K562 (cell line): ENCODE measurements around the gene ADAT3. TPM values are rescaled to one million over a fixed set of nuclear protein-coding genes. Genes with fewer than 3 reads are reported as not detected.
A peak's percentile ranks its signal among the peaks of the same experiment; 100 is the strongest.

Experiments used
- ATAC-seq: fragments of 200-7000 bp; cut with Tn5 transposase; 3 replicates; pipeline ENCODE4 v1.9.1; 2020; ENCODE audit warnings: moderate library complexity
- BruUV-seq: library from RNA; stranded (reverse); fragments of 400-500 nt; replicated peaks from 2 replicates; lab custom pipeline; 2021; lab: Mats Ljungman, UMichigan
- CTCF ChIA-PET: fragments of 300-600 bp; formaldehyde crosslinking; extraction: SDS; loops from one replicate; lab custom pipeline; 2021; ENCODE audit warnings: low intra/inter-chr PET ratio; lab: Yijun Ruan, JAX
- POLR2A ChIA-PET: fragments of 300-600, 350-650 bp; sonication (Branson Sonifier 250); formaldehyde crosslinking; extraction: SDS; loops from one replicate; lab custom pipeline; 2021; ENCODE audit warnings: antibody characterized with exemption, inconsistent platforms; lab: Yijun Ruan, JAX
- DNase-seq, 4 experiments: peaks; one replicate each; pipeline versions ENCODE4 v3.0.0 to v3.0.0-alpha.2; 2011 to 2018; ENCODE audit warnings: low spot score in 3 of 4, mixed read lengths in 3 of 4; ENCODE audit errors: extremely low read depth in 1 of 4
- FAIRE-seq: peaks from 2 replicates; lab custom pipeline; 2011; peaks lifted over from hg19 to GRCh38; lab: Jason Lieb, UNC
- H2AFZ ChIP-seq: 2 replicates; pipeline ENCODE4 v1.6.0; 2011; ENCODE audit warnings: low read depth, low read length, control low read depth, inconsistent platforms
- H3K27ac ChIP-seq: fragments of 200-600 bp; 3 replicates; pipeline ENCODE4 v1.8.0; 2011; ENCODE audit warnings: low read depth, mild to moderate bottlenecking, control low read depth, inconsistent platforms, low read length, moderate library complexity, mixed read lengths; ENCODE audit errors: extremely low read depth
- H3K27me3 ChIP-seq, 2 experiments: fragments of 300-600 bp in 1 of 2; 2 replicates in 1 of 2; 3 replicates in 1 of 2; pipeline versions ENCODE4 v1.6.0 to v1.8.0; 2011; ENCODE audit warnings: inconsistent platforms in 2 of 2, low read length in 2 of 2, mild to moderate bottlenecking in 1 of 2, mixed read lengths in 1 of 2, moderate library complexity in 1 of 2; ENCODE audit not compliant: control insufficient read depth in 2 of 2, insufficient read depth in 2 of 2
- H3K36me3 ChIP-seq: fragments of 300-600 bp; 3 replicates; pipeline ENCODE4 v1.8.0; 2011; ENCODE audit warnings: mild to moderate bottlenecking, low read length, inconsistent platforms; ENCODE audit not compliant: control insufficient read depth, insufficient read depth
- H3K4me1 ChIP-seq, 2 experiments: fragments of 200-600 bp in 1 of 2; replicated peaks in 1 of 2; 2 replicates in 1 of 2; 3 replicates in 1 of 2; pipeline versions ENCODE4 v1.5.1 to v1.8.0; 2011; ENCODE audit warnings: inconsistent platforms in 2 of 2, low read length in 2 of 2, mild to moderate bottlenecking in 1 of 2, mixed read lengths in 1 of 2, moderate library complexity in 1 of 2; ENCODE audit not compliant: control insufficient read depth in 2 of 2, insufficient read depth in 2 of 2
- H3K4me2 ChIP-seq: 2 replicates; pipeline ENCODE4 v1.6.1; 2011; ENCODE audit warnings: low read length, control low read depth, inconsistent platforms, mixed read lengths; ENCODE audit not compliant: insufficient read depth
- H3K4me3 ChIP-seq: fragments of 200-600 bp; sonication (generic), shearing (Covaris generic); 2 replicates; pipeline ENCODE4 v1.5.1; 2016; ENCODE audit warnings: control low read depth, inconsistent platforms
- H3K79me2 ChIP-seq: fragments of 200-600 bp; 3 replicates; pipeline ENCODE4 v1.8.0; 2011; ENCODE audit warnings: low read length, inconsistent platforms; ENCODE audit not compliant: control insufficient read depth, insufficient read depth
- H3K9ac ChIP-seq, 2 experiments: 2 replicates each; pipeline versions ENCODE4 v1.6.0 to v1.6.1; 2011; ENCODE audit warnings: low read depth in 2 of 2, low read length in 2 of 2, control low read depth in 1 of 2, inconsistent platforms in 1 of 2, mild to moderate bottlenecking in 1 of 2, mixed read lengths in 1 of 2; ENCODE audit not compliant: insufficient read depth in 1 of 2
- H3K9me1 ChIP-seq: one replicate; pipeline ENCODE4 v1.6.0; 2011; ENCODE audit warnings: inconsistent platforms, mild to moderate bottlenecking, low read length, moderate library complexity; ENCODE audit not compliant: control insufficient read depth, insufficient read depth
- H3K9me3 ChIP-seq: replicated peaks from 2 replicates; pipeline ENCODE4 v1.5.1; 2011; ENCODE audit warnings: low read depth, low read length, inconsistent platforms; ENCODE audit not compliant: control insufficient read depth, insufficient read depth
- H4K20me1 ChIP-seq: replicated peaks from 2 replicates; pipeline ENCODE4 v1.6.1; 2011; ENCODE audit warnings: low read length, inconsistent platforms, mixed read lengths; ENCODE audit not compliant: control insufficient read depth, insufficient read depth
- ADNP ChIP-seq: fragments of 200-800 bp; sonication (Bioruptor generic); IDR thresholded peaks from 2 replicates; pipeline ENCODE4 v1.6.1; 2016; ENCODE audit warnings: missing genetic modification characterization, missing compliant biosample characterization
- ARID2 ChIP-seq: fragments of 450-650 bp; IDR thresholded peaks from 2 replicates; pipeline ENCODE4 v1.6.1; 2017; ENCODE audit warnings: antibody characterized with exemption, mild to moderate bottlenecking
- ATF7 ChIP-seq: fragments of 450-650 bp; IDR thresholded peaks from 2 replicates; pipeline ENCODE4 v1.7.1; 2014; ENCODE audit warnings: mild to moderate bottlenecking, moderate library complexity
- BCOR ChIP-seq: fragments of 450-650 bp; IDR thresholded peaks from 2 replicates; pipeline ENCODE4 v1.6.1; 2016
- CBX1 ChIP-seq: sonication (generic); IDR thresholded peaks from 2 replicates; pipeline ENCODE4 v1.6.1; 2016; ENCODE audit warnings: antibody characterized with exemption, low read depth, mild to moderate bottlenecking
- CBX3 ChIP-seq, 2 experiments: IDR thresholded peaks; 1 replicate in 1 of 2; 2 replicates in 1 of 2; pipeline ENCODE4 v1.6.1; 2012; ENCODE audit warnings: inconsistent platforms in 2 of 2, low read length in 2 of 2, borderline replicate concordance in 1 of 2, control low read depth in 1 of 2
- CHD2 ChIP-seq: IDR thresholded peaks from 2 replicates; pipeline ENCODE4 v1.6.1; 2011; ENCODE audit warnings: low read depth, low read length
- CHD4 ChIP-seq: fragments of 200-600 bp; sonication (generic); IDR thresholded peaks from 3 replicates; pipeline ENCODE4 v1.6.1; 2012; ENCODE audit warnings: low read depth, mild to moderate bottlenecking, mixed read lengths, low read length, inconsistent platforms; ENCODE audit not compliant: insufficient read depth, insufficient replicate concordance, poor library complexity, severe bottlenecking
- ELF2 ChIP-seq: fragments of 250-450 bp; sonication (Bioruptor Pico); IDR thresholded peaks from 2 replicates; pipeline ENCODE4 v1.5.0; 2021; ENCODE audit warnings: mild to moderate bottlenecking
- ERF ChIP-seq: fragments of 450-650 bp; formaldehyde crosslinking; IDR thresholded peaks from 2 replicates; pipeline ENCODE4 v1.4.0; 2020; ENCODE audit warnings: mild to moderate bottlenecking, mixed read lengths
- KDM1A ChIP-seq, 2 experiments: fragments of 450-650 bp; IDR thresholded peaks; 2 replicates each; pipeline ENCODE4 v1.6.1; 2016; ENCODE audit warnings: mild to moderate bottlenecking in 2 of 2
- KLF16 ChIP-seq: IDR thresholded peaks from 2 replicates; pipeline ENCODE4 v1.6.1; 2016; ENCODE audit warnings: antibody characterized with exemption
- MCM7 ChIP-seq, 2 experiments: fragments of 450-650 bp; IDR thresholded peaks; 2 replicates each; pipeline ENCODE4 v1.6.1; 2016 to 2018
- NFXL1 ChIP-seq: fragments of 450-650 bp; formaldehyde crosslinking; IDR thresholded peaks from 2 replicates; pipeline ENCODE4 v1.4.0; 2021; ENCODE audit warnings: mild to moderate bottlenecking
- NUFIP1 ChIP-seq: fragments of 450-650 bp; IDR thresholded peaks from 2 replicates; pipeline ENCODE4 v1.6.1; 2018; ENCODE audit not compliant: partially characterized antibody
- PHF21A ChIP-seq: fragments of 450-650 bp; IDR thresholded peaks from 2 replicates; pipeline ENCODE4 v1.6.1; 2017; ENCODE audit warnings: low read depth, borderline replicate concordance
- SIN3B ChIP-seq: fragments of 450-650 bp; IDR thresholded peaks from 2 replicates; pipeline ENCODE4 v1.6.1; 2017; ENCODE audit warnings: low read depth, mild to moderate bottlenecking, moderate library complexity
- SMARCA5 ChIP-seq: fragments of 450-650 bp; IDR thresholded peaks from 2 replicates; pipeline ENCODE4 v1.6.1; 2016
- TRIM28 ChIP-seq: fragments of 450-650 bp; IDR thresholded peaks from 2 replicates; pipeline ENCODE4 v1.6.1; 2017
- U2AF1 ChIP-seq: fragments of 200-400 bp; formaldehyde crosslinking; optimal IDR thresholded peaks from 2 replicates; pipeline ENCODE3; 2017; ENCODE audit warnings: mild to moderate bottlenecking, low read depth, low read length, moderate library complexity
- ZNF518B ChIP-seq: fragments of 250-450 bp; sonication (Bioruptor Pico); IDR thresholded peaks from 2 replicates; pipeline ENCODE4 v1.5.0; 2021; ENCODE audit warnings: mild to moderate bottlenecking, moderate library complexity
- ZNF766 ChIP-seq: fragments of 200-800 bp; sonication (Bioruptor generic); conservative IDR thresholded peaks from 2 replicates; pipeline ENCODE4 v1.6.1; 2016; ENCODE audit warnings: missing genetic modification characterization, missing compliant biosample characterization
- WGBS: fragments of 100-300 bp; shearing (Covaris generic); methylation state at CpG from one replicate; pipeline ENCODE4 v1.1.6; 2016; ENCODE audit warnings: low coverage, mixed read lengths; ENCODE audit not compliant: insufficient coverage; ENCODE audit errors: missing lambda C conversion rate; 5-methylcytosine and 5-hydroxymethylcytosine counted together
- in situ Hi-C: fragments of 300-500 bp; cut with MboI; formaldehyde crosslinking; loops from 4 replicates; pipeline ENCODE4 v1.15.0; 2018; ENCODE audit warnings: inconsistent platforms, mixed read lengths
- intact Hi-C: fragments of 100-400 bp; cut with micrococcal nuclease; formaldehyde crosslinking; loops from 2 replicates; pipeline ENCODE4 v1.14.2; 2022
- polyA plus RNA-seq, 8 experiments: library from polyadenylated mRNA; depleted of rRNA in 4 of 8; stranded (reverse) in 5 of 8; unstranded in 3 of 8; fragments of >200 nt; fragmentation: Nextera tagmentation in 2 of 8; fragmentation: Illumina TruSeq in 1 of 8; extraction: Ambion mirVana in 2 of 8; extraction: Trizol in 1 of 8; gene quantifications; 2 replicates each; pipeline versions ENCODE4 v1.2.1 to v1.2.3, GENCODE V29; 2011 to 2014; ENCODE audit warnings: inconsistent platforms in 1 of 8, missing spikeins in 1 of 8
- total RNA-seq, 7 experiments: library from RNA; depleted of rRNA in 6 of 7; stranded (reverse); fragments of >200 nt in 6 of 7; fragmentation: Illumina TruSeq in 2 of 7; extraction: Trizol in 2 of 7; gene quantifications; 2 replicates each; pipeline versions ENCODE4 v1.2.1 to v1.2.3, GENCODE V29; 2011 to 2021; ENCODE audit warnings: low replicate concordance in 1 of 7

Gene ADAT3
- total and polyA plus RNA-seq, 9 of the 15 experiments (the other 6 are each of a cell fraction or from before 2014, with no cell fraction given): 0.67 to 15.6 (median 7.8) TPM; not detected in 4

GRCh38 chr19:1929021-1929742 lies 24.0 kb downstream of the ADAT3 start (continued):
- TF ChIP-seq KLF16 (0 out of 2 replicates have a peak, but pooled peaks have one; percentile 13), ARID2 (0 out of 2 replicates have a peak, but pooled peaks have one; percentile 29), MCM7 (IDR thresholded peaks at IDR 0.05) (no peak), NUFIP1 (no peak), PHF21A (0 out of 2 replicates have a peak, but pooled peaks have one; percentile 36), U2AF1 (no peak), ERF (CRISPR knock-in tag) (peak; percentile 56; the same call in 1 of the 2 replicates), SIN3B (0 out of 2 replicates have a peak, but pooled peaks have one; percentile 19), ELF2 (no peak), CHD2 (no peak), TRIM28 (no peak), ZNF766 (CRISPR knock-in tag) (peak; percentile 73), ATF7 (no peak), NFXL1 (CRISPR knock-in tag) (no peak)

GRCh38 chr19:1931445-1931844 lies 26.2 kb downstream of the ADAT3 start:
- CTCF ChIA-PET: no interaction called here
- peak; percentile 96 for TF ChIP-seq BCOR
- peak; percentile 49 to 74; a peak in 3 of 4 replicates for TF ChIP-seq KDM1A (IDR thresholded peaks at IDR 0.05)
- no peak for TF ChIP-seq ZNF518B
- peak; percentile 53; the same call in 1 of the 2 replicates for TF ChIP-seq SMARCA5
- peak; percentile 67; the same call in 1 of the 2 replicates for TF ChIP-seq TRIM28
- peak; percentile 65 for TF ChIP-seq CHD4
- TF ChIP-seq CBX1: 0 out of 2 replicates have a peak, but pooled peaks have one; percentile 58
- TF ChIP-seq CBX3 (IDR thresholded peaks at IDR 0.05; ENCODE audit: borderline replicate concordance in 1 of 2, low read length in 2 of 2): peak in 1 of 2 experiments; percentile 89; a peak in 2 of 3 replicates
- peak; percentile 74 for TF ChIP-seq ADNP (tag)

More at GRCh38 chr19:1931445-1931844, 26.2 kb downstream of the ADAT3 start:
- Histone ChIP-seq H3K79me2 (no peaks in the 10 kb centered on the region), H3K27ac (no peak overlapping the region), H3K4me1 (peaks cover 6 to 29% of the 10 kb centered on the region in 2 experiments; a peak in 3 of 5 replicates), H3K9ac (no peak overlapping the region), H4K20me1 (no peaks in the 10 kb centered on the region), H3K27me3 (no peaks in the 10 kb centered on the region), H3K4me2 (no peak overlapping the region), H3K9me3 (peaks cover 7% of the 10 kb centered on the region; the same call in 1 of the 2 replicates), H3K4me3 (no peak overlapping the region), H3K36me3 (no peaks in the 10 kb centered on the region), H2AFZ (no peak overlapping the region), H3K9me1 (no peaks in the 10 kb centered on the region)
- BruUV-seq: no TSS peak
- WGBS: 20% methylated on average over 1 of the region's 1 CpG
- in situ Hi-C loops (no loop called here), intact Hi-C loops (no loop called here)
- FAIRE-seq: no peak
- POLR2A ChIA-PET: interaction anchor here (0.6 kb wide), 2 partner anchors 157 to 198 kb away, joined by 3 read pairs; no protein-coding TSS in a partner anchor
- no peak for DNase-seq
- ATAC-seq: no peak
